Gastrocnemius medialis (tissue), 4 donors: Measurements from ENCODE around the gene CEP350. TPM values are rescaled to one million over a fixed set of nuclear protein-coding genes. Genes with fewer than 3 reads are reported as not detected.

Experiments used
- ATAC-seq, 2 donors: fragments of 150-250 bp; one replicate each; pipeline ENCODE4 v1.9.1; 2016
- DNase-seq, 2 donors: peaks; one replicate each; pipeline ENCODE4 v3.0.0-alpha.2; 2019
- H3K27ac ChIP-seq, 4 donors: fragments of 200-600 bp; sonication (generic); 1 replicate in 1 of 4; 2 replicates in 3 of 4; pipeline ENCODE4 v1.5.1; 2016 to 2018; ENCODE audit warnings: mild to moderate bottlenecking in 2 of 4, moderate library complexity in 1 of 4
- H3K27me3 ChIP-seq, 3 donors: fragments of 200-600 bp; sonication (generic) in 2 of 3; 1 replicate in 1 of 3; 2 replicates in 2 of 3; pipeline versions ENCODE4 v1.5.1 to v1.6.0; 2016 to 2019; ENCODE audit warnings: mild to moderate bottlenecking in 1 of 3, moderate library complexity in 1 of 3
- H3K36me3 ChIP-seq, 2 donors: fragments of 200-600 bp; sonication (generic) in 1 of 2; one replicate each; pipeline ENCODE4 v1.5.1; 2017 to 2018
- H3K4me1 ChIP-seq, 2 donors: fragments of 200-600 bp; sonication (generic) in 1 of 2; one replicate each; pipeline ENCODE4 v1.5.1; 2016 to 2017; ENCODE audit warnings: mild to moderate bottlenecking in 2 of 2
- H3K4me3 ChIP-seq, 4 donors: fragments of 200-600 bp; sonication (generic) in 3 of 4; 1 replicate in 1 of 4; 2 replicates in 3 of 4; pipeline ENCODE4 v1.5.1; 2016 to 2019; ENCODE audit warnings: mild to moderate bottlenecking in 2 of 4
- H3K9me3 ChIP-seq, 3 donors: fragments of 200-600 bp; sonication (generic) in 2 of 3; 1 replicate in 1 of 3; 2 replicates in 2 of 3; pipeline ENCODE4 v1.5.1; 2016 to 2019
- CTCF ChIP-seq, 5 experiments: fragments of 450-650 bp in 3 of 5; fragments of 200-600 bp in 2 of 5; sonication (generic) in 2 of 5; IDR thresholded peaks in 4 of 5; conservative IDR thresholded peaks in 1 of 5; 1 replicate in 4 of 5; 2 replicates in 1 of 5; pipeline ENCODE4 v1.5.1; 2016 to 2019; ENCODE audit warnings: antibody characterized with exemption in 5 of 5, mild to moderate bottlenecking in 3 of 5, moderate library complexity in 3 of 5
- POLR2A ChIP-seq, 2 donors: fragments of 450-650 bp; IDR thresholded peaks; one replicate each; pipeline ENCODE4 v1.6.1; 2017; ENCODE audit warnings: antibody characterized with exemption in 2 of 2, mild to moderate bottlenecking in 2 of 2, moderate library complexity in 2 of 2
- in situ Hi-C, 4 donors: fragments of 200-750 bp; cut with MboI; loops; one replicate each; pipeline versions ENCODE4 v1.15.0 to v1.8.0; 2017; ENCODE audit warnings: low sequenced_read_pairs in 4 of 4
- intact Hi-C: fragments of 100-400 bp; cut with DNase I; formaldehyde crosslinking; loops from one replicate; pipeline ENCODE4 v1.15.1; 2023; ENCODE audit warnings: low total_unique reads
- total RNA-seq, 4 donors: library from RNA; depleted of rRNA; stranded (reverse); fragments of >200 nt; gene quantifications; one replicate each; pipeline versions ENCODE4 v1.1.0 to v1.2.3, GENCODE V29; 2016

Gene CEP350
- total RNA-seq, 4 donors from 2014 or later = 83.7 to 197 (median 157) TPM

GRCh38 chr1:180143359-180143758 is 188.7 kb downstream of the CEP350 start:
- H3K4me3 ChIP-seq = no peak overlapping the region
- no peaks in the 10 kb centered on the region for H3K27me3 ChIP-seq
- H3K27ac ChIP-seq = no peak overlapping the region
- H3K4me1 ChIP-seq = no peaks in the 10 kb centered on the region
- ATAC-seq = no peak
- in situ Hi-C loops (no loop called here), intact Hi-C loops (no loop called here)
- H3K36me3 ChIP-seq = no peaks in the 10 kb centered on the region
- no peaks in the 10 kb centered on the region for H3K9me3 ChIP-seq
- no peak for DNase-seq
- no peak for TF ChIP-seq CTCF (IDR thresholded peaks at IDR 0.05 in 4 of 5, conservative IDR thresholded peaks at IDR 0.05 in 1 of 5)
- TF ChIP-seq POLR2A (IDR thresholded peaks at IDR 0.05) = no peak

- TF ChIP-seq POLR2A (IDR thresholded peaks at IDR 0.05) = no peak
- TF ChIP-seq CTCF (IDR thresholded peaks at IDR 0.05 in 4 of 5, conservative IDR thresholded peaks at IDR 0.05 in 1 of 5) = no peak
- Histone ChIP-seq H3K27me3 (no peaks in the 10 kb centered on the region), H3K9me3 (no peaks in the 10 kb centered on the region), H3K4me3 (no peak overlapping the region), H3K36me3 (no peaks in the 10 kb centered on the region), H3K4me1 (no peaks in the 10 kb centered on the region), H3K27ac (no peak overlapping the region)
- ATAC-seq (no peak), DNase-seq (no peak)
- in situ Hi-C loops (no loop called here), intact Hi-C loops (no loop called here)
These were observed 190.2 kb downstream of the CEP350 start for GRCh38 chr1:180144659-180145357.

GRCh38 chr1:180145446-180145845 is 190.8 kb downstream of the CEP350 start:
- no peak overlapping the region for H3K4me3 ChIP-seq
- no peaks in the 10 kb centered on the region for H3K36me3 ChIP-seq
- no peaks in the 10 kb centered on the region for H3K27me3 ChIP-seq
- TF ChIP-seq CTCF (IDR thresholded peaks at IDR 0.05 in 4 of 5, conservative IDR thresholded peaks at IDR 0.05 in 1 of 5) = no peak
- TF ChIP-seq POLR2A (IDR thresholded peaks at IDR 0.05) = no peak
- DNase-seq (no peak), ATAC-seq (no peak)
- in situ Hi-C loops = no loop called here
- H3K27ac ChIP-seq = no peak overlapping the region
- no peaks in the 10 kb centered on the region for H3K4me1 ChIP-seq
- intact Hi-C loops = no loop called here
- no peaks in the 10 kb centered on the region for H3K9me3 ChIP-seq

DNA sequence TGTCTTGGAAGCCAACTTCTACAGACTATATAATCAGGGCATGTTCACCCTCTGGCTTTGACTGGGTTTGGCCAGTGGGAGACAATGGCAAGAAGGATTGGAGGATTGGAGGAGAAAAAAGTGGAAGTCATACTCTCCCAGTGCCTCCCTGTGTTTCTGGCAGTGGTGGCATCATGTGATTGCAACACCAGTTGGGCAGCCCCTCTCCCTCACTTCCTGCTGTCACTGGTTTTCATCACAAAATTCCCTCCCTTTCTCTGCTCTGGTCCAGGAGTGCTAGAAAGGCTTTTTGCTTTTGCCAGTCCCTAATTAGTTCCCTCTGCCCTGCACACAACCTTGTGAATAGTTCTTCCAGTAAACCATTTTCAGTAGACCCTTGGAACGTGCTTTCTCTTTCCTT is 196.4 kb downstream of the CEP350 start:
- H3K4me1 ChIP-seq = peaks cover 11 to 14% of the 10 kb centered on the region in 2 donors

More for the DNA sequence above, 196.4 kb downstream of the CEP350 start:
- in situ Hi-C loops (loop anchor here in 1 of 4 donors (25.0 kb wide), 1 partner anchor 264 kb away; the partner anchor contains the start of genes TOR1AIP1 and TOR1AIP2), intact Hi-C loops (no loop called here)
- Histone ChIP-seq H3K27ac (no peak overlapping the region), H3K9me3 (no peaks in the 10 kb centered on the region), H3K36me3 (no peaks in the 10 kb centered on the region), H3K4me3 (no peak overlapping the region), H3K27me3 (no peaks in the 10 kb centered on the region)
- DNase-seq (no peak), ATAC-seq (no peak)
- TF ChIP-seq POLR2A (IDR thresholded peaks at IDR 0.05) (no peak), CTCF (IDR thresholded peaks at IDR 0.05 in 4 of 5, conservative IDR thresholded peaks at IDR 0.05 in 1 of 5) (no peak)
